Measurements from ENCODE around the gene LIMS2.

The LIMS2 gene

GRCh38 chr2:127645026-127645394, 30.3 kb downstream of the LIMS2 start:
- no peak for DNase-seq

- DNase-seq: no peak
Observed at GRCh38 chr2:127644066-127645025, 31.0 kb downstream of the LIMS2 start.

DNA sequence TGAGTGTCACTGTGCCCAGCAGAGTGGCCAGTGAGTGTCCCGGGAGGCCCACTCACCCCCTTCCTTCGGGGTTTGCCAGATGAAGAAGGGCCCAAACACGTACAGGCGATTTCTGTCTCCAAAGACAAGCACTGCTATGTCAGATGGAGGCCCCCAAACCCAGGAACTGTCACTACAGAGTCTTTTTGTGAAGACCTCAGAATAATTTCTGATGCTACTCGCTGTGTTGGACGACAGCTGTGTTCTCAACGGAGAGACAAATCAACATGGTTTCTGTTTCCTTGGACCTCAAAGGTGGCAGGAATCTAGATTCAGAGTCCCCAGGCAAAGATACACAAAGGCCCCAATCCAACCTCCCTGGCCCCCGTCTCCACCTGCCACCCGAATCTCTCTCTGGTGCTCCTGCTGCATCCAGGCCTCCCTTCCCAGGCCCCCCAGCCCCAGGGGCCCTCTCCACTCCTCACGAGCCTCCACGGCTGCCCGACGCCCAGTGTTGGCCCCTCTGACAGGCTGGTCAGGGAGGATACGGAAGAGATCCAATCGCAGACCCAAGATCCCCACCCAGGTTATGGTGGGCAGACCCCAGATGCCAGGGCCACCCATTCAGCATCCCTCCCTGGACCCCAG, 31.8 kb downstream of the LIMS2 start:
- no peak for DNase-seq

- DNase-seq: no peak
Observed at GRCh38 chr2:127642706-127643438, 32.5 kb downstream of the LIMS2 start.

DNA sequence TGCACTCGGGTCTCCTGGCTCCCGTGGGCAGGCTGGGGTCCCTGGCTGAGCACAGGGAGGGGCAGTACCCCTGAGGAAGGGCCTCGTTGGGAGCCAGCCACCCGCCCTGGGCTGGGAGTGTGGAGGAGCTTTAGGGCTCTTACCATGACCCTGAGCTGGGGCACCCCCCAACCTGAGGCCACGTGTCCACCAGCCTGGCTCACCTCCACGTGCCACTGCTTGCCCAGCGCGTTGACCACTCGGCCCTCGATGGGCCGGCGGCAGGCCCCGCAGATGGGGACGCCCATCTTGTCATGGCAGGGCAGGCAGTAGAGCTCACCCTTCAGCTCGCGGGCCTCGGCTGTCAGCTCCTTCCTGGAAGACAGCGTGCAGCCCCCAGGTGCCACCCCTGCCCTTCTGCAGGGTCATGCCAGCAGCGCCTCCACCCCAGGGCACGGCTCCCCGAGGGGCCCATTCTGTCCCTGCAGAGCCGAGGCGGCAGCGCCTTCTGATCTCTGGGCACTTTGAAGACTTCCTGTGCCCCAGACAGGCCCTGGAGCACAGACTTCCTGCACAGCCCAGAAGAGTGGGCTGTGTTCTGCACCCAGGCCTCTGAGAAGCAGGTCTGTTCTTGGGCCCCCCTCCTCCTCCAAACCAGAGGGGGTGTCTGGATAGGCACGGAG, 33.4 kb downstream of the LIMS2 start:
- no peak for DNase-seq

DNA sequence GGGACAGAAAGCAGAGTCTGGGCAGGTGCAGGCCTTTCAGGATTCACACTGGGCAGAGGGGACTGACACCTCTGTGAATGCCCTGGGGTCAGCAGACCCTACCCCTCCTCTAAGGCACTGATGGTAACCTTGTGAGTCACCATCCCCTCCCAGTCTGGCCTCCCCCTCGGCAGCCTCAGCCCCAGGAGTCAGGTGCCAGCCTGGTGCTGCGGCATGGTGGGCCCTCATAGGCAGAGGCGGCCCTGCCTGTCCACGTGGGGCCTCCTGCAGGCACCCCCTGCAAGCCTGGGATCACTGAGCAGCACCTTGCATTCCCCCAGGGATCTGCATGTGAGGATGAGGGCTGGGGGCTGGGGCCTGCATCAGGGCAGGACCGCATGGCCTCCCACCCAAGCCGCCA, 34.2 kb downstream of the LIMS2 start:
- DNase-seq: no peak

DNA sequence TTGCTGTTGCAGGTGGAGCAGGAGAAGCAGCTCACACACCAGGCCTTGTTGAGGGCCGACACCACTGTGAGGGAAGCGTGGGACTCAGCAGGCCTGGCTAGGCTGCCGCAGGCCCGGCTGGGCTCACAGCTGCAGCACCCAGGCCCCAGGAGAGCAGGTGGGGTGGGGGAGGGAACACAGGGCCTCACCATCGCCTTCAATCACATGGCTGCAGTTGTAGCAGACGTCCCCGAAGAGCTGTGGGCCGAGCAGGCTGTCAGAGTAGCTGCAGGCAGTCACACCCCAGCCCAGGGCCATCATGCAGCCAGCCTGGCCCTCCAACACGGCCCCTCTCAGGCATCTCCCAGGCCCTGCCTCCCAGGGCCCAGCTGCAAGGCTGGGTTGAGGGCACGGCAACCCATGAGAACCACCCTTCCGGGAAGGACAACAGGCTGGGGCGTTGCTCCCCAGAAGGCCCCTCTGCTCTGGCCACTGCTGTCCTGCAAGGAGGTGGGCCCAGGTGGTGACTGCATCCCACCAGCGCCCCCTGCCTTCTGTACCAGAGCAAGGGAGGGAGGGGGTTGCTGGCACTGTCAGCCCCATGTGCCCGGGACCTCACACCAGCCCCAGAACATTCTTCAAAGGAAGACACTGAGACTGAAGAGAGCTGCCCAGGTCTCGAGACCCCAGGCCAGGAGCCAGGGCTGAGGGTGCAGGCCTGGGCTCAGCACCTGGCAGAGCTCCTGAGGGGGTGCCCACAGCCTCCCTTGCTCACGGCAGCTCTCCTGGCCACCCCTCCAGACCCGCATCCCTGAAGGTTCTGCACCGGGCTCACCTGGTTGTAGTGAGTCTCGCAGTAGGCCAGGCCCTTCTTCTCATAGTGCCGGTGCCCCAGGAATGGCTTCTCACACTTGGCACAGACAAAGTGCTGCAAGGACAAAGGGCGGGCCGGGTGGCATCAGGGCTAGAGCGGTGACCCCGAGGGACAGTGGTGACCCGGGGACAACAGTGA, 35.0 kb downstream of the LIMS2 start:
- peak; percentile 33 for DNase-seq

GRCh38 chr2:127639111-127639474, 36.2 kb downstream of the LIMS2 start:
- DNase-seq: no peak

DNA sequence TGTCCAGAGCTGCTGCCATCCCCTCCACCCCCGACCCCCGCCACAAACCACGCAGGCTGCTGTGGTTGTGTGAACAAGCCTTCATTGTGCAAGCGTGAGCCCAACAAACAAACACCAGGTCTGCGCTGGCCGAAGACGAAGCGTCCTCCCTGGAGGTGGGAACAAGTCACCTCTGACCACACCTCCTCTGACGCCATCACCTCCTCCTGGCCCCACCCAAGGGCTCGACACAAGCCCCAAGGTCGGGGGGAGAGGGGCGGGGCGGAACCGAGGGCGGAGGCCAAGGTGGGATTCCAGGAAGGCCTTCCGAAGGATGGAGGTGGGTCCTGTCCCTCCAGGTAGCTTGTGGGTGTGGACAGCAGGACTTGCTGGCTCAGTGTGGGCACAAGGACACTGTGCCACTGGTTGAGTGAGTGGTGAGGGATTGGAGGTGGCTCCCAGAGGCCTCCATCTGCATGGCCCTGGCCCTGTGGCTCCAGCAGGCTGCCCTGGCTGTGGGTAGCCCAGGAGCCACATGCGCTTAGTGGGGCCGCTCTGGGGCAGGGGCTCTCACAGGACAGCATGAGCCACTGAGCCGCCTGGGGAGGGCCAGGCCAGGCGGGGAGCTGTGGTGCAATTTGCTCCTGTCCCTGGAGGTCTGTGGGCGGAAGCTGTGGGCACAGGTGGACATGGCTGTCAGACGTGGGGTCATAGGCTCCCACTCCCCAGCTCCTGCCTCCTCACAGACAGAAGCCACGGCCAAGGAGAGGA, 36.8 kb downstream of the LIMS2 start:
- DNase-seq: no peak

GRCh38 chr2:127637725-127638252, 37.5 kb downstream of the LIMS2 start:
- DNase-seq: no peak

- no peak for DNase-seq
Observed at GRCh38 chr2:127637236-127637630, 38.1 kb downstream of the LIMS2 start.

- no peak for DNase-seq
Observed at GRCh38 chr2:127636248-127637235, 38.8 kb downstream of the LIMS2 start.

GRCh38 chr2:127635380-127636237, 39.7 kb downstream of the LIMS2 start:
- no peak for DNase-seq

GRCh38 chr2:127634626-127635379, 40.5 kb downstream of the LIMS2 start:
- no peak for DNase-seq

- DNase-seq: peak; percentile 7
Observed at GRCh38 chr2:127634066-127634617, 41.2 kb downstream of the LIMS2 start.

- DNase-seq: no peak
Observed at GRCh38 chr2:127633556-127634065, 41.7 kb downstream of the LIMS2 start.

Data from NCI-H2171 (cell line).